ELF-1 (cell line): ENCODE data around the gene OR5AS1.
A peak's percentile ranks its signal among the peaks of the same experiment; 100 is the strongest.

Experiments
- DNase-seq: peaks from one replicate; pipeline ENCODE4 v3.0.0-alpha.2; 2016; ENCODE audit warnings: low read depth, low spot score

OR5AS1 gene

GRCh38 chr11:56027354-56027753 is at the start of gene OR5AS1:
Gene OR5AS1 (plus strand): TSS chr11:56027654. CDS start chr11:56030419, 2,765 bp downstream.
- no peak for DNase-seq

DNA sequence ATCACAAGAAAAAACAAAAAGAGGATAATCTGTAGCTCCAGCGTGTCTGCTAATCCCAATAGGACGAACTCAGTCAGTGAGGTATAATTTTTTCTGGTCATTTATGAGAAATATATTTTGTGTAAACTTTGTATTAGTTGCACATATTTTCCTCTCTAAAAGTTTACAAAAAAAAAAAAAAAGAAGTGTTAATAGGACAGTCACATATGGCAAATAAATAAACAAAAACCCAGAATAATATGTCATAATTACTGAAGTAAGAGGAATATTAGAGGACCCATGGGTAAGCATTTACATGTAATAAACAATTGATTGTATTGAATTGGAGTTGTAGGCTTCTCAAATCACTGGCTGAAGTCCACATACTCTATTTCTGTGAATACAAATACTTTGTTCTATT is 32.9 kb upstream of the OR5AS1 start, which contains the start of gene OR5F1:
TSS of gene OR5F1 (minus strand) at position 101 of the 400 bp plus-strand sequence. CDS start at position 101, 0 bp downstream.
- DNase-seq = no peak

- no peak for DNase-seq
These were observed 16.7 kb upstream of the OR5AS1 start for GRCh38 chr11:56010716-56011115.

DNA sequence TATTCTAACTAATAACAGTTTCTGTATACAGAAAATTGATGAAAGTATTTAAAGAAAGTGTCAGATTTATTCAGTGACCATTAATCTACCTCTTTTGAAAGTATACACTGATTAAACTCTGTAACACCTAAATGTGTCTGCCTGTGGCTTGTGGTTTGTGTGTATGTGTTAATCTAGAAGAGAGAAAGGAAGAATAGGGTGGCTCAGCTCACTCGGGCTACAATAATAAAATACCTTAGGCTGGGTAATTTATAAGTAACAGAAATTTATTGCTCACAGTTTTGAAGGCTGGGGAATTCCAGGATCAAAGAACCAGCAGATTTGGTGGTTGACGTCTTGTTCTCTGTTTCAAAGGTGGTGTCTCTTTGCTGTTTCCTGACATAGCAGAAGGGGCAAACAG is 13.6 kb upstream of the OR5AS1 start:
- DNase-seq = no peak

DNA sequence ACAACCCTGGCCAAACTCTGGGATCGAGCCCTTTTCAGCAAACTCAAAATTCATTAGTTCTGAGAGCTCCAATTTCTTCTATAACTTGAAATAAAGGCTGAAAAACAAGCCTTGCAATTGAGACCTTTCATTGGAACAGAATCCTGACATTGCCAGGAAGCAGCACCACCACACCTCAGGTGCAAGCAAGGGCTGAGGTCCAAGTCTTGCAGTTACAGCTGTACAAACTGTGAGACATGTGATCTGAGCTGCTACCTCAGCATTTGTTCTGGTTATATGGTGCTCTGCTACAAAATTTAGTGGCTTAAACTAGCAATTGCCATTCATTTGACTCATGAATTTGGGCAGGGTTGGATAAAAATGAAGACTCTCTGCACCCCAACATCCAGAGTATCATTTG is 18.1 kb downstream of the OR5AS1 start:
- DNase-seq = no peak

- no peak for DNase-seq
These were observed 21.0 kb downstream of the OR5AS1 start for GRCh38 chr11:56048480-56048879.

DNA sequence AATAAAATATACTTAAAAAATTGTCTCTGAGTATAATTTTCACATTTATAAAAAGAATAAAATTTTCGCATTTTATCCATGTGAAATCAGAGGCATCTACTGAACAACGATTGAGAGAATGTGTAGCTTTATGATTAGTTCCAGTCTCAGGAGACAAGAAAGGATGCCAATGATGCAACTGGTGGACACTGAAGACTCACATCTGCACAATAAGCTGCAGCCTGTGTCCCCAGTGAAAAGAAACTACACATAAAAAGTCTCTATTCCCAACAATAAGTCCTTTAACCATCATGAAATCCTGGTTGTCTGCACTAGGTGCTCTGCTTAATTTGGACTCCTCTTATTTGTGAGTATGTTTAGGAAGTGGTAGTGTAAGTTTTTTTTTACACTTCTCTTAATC is 22.0 kb downstream of the OR5AS1 start:
- no peak for DNase-seq

GRCh38 chr11:56056366-56056765 is 28.9 kb downstream of the OR5AS1 start:
- peak; percentile 28 for DNase-seq

DNA sequence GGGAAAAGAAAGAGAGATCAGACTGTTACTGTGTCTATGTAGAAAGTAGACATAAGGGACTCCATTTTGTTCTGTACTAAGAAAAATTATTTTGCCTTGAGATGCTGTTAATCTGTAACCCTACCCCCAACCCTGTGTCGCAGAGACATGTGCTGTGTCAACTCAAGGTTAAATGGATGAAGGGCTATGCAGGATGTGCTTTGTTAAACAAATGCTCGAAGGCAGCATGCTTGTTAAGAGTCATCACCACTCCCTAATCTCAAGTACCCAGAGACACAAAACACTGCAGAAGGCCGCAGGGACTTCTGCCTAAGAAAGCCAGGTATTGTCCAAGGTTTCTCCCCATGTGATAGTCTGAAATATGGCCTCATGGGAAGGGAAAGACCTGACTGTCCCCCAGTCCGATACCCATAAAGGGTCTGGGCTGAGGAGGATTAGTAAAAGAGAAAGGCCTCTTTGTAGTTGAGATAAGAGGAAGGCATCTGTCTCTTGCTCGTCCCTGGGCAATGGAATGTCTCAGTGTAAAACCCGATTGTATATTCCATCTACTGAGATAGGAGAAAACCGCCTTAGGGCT is 30.3 kb downstream of the OR5AS1 start:
- peak; percentile 90 for DNase-seq

- DNase-seq = peak; percentile 69
These were observed 30.9 kb downstream of the OR5AS1 start for GRCh38 chr11:56058260-56058780.

- no peak for DNase-seq
These were observed 39.5 kb downstream of the OR5AS1 start for GRCh38 chr11:56066980-56067379.
